PC-3 (cell line): ENCODE measurements around the gene LMO7.

Source experiments
- CTCF ChIP-seq: fragments of 300-600 bp; sonication (generic); conservative IDR thresholded peaks from 2 replicates; pipeline ENCODE4 v1.5.1; 2017; ENCODE audit warnings: antibody characterized with exemption, low read depth, mild to moderate bottlenecking, low read length
- EZH2 ChIP-seq: fragments of 300-600 bp; sonication (generic); IDR thresholded peaks from one replicate; pipeline ENCODE4 v1.6.1; 2017; ENCODE audit warnings: antibody characterized with exemption, mild to moderate bottlenecking, low read length; ENCODE audit not compliant: unreplicated experiment
- EZH2phosphoT487 ChIP-seq: fragments of 300-600 bp; sonication (generic); IDR thresholded peaks from 2 replicates; pipeline ENCODE4 v1.6.1; 2018; ENCODE audit warnings: mild to moderate bottlenecking, antibody characterized with exemption, low read length, borderline replicate concordance

- TF ChIP-seq CTCF (no peak), EZH2 (no peak), EZH2phosphoT487 (no peak)
These were observed 214.8 kb downstream of the LMO7 start for GRCh38 chr13:75850916-75851315.
